Left ventricle myocardium superior (tissue), 1 donor: ENCODE data around the gene FOXP1. TPM values are rescaled to one million over a fixed set of nuclear protein-coding genes. Genes with fewer than 3 reads are reported as not detected.
A peak's percentile ranks its signal among the peaks of the same experiment; 100 is the strongest.

Source experiments
- ATAC-seq: fragments of 200-7000 bp; cut with Tn5 transposase; one replicate; pipeline ENCODE4 v1.9.1; 2020; ENCODE audit warnings: mild to moderate bottlenecking, moderate library complexity
- DNase-seq: peaks from one replicate; pipeline ENCODE4 v3.0.0-alpha.2; 2020
- intact Hi-C: fragments of 100-400 bp; cut with micrococcal nuclease; formaldehyde crosslinking; loops from one replicate; pipeline ENCODE4 v1.11.0; 2022
- long read RNA-seq: library from polyadenylated mRNA; unstranded; transcript quantifications from one replicate; pipeline ENCODE4 v2.0.0, GENCODE V29; 2021
- total RNA-seq: library from RNA; stranded (reverse); fragmentation: NEBNext Ultra II Directional; extraction: Animal tissue kit (Norgen Biotek cat#: 25700); gene quantifications from one replicate; pipeline ENCODE4 v1.2.1, GENCODE V29; 2021
- donor health status: DM: no; HTN: yes; CAD: no; lungs with severe emphysema.

Gene FOXP1
- total RNA-seq: 35.2 TPM
- long read RNA-seq, partial matches to known transcripts: 0 of 15 reads
- long read RNA-seq, other reads (novel, unspliced or antisense): 7 of 15 reads

- ATAC-seq (peak; percentile 75), DNase-seq (peak; percentile 86)
- intact Hi-C loops: loop anchor here (10.0 kb wide), 2 partner anchors 279 to 459 kb away; no protein-coding TSS in a partner anchor
Observed at GRCh38 chr3:71583566-71584393, at the start of gene FOXP1. Gene FOXP1 (minus strand): TSS chr3:71583728. CDS start chr3:71198381, 385,347 bp downstream.

DNA sequence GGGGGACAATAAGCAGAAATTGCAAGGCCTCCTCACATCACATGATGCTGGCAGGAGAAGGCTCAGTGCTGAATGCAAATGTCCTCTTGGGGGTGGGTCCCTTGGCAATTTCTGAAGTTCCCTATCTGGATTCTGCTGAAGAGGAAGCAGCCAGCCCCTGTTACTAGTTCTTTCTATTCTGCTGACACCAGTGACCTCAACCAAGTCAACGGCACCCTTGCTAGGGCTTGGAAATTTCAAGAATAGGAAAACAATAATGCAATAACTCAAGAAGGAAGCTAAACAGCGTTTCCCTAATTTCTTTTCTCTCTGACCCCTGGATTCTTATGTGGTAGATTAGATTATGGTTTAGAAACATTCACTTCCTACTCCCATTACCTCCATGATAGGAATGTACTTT lies 46.2 kb upstream of the FOXP1 start:
- no peak for DNase-seq
- ATAC-seq: peak; percentile 80
- intact Hi-C loops: no loop called here

- ATAC-seq (no peak), DNase-seq (no peak)
- intact Hi-C loops: no loop called here
Observed at GRCh38 chr3:71629289-71629688, 45.8 kb upstream of the FOXP1 start.

- intact Hi-C loops: no loop called here
- DNase-seq: no peak
- no peak for ATAC-seq
Observed at GRCh38 chr3:71628522-71628921, 45.0 kb upstream of the FOXP1 start.

- ATAC-seq (no peak), DNase-seq (no peak)
- intact Hi-C loops: no loop called here
Observed at GRCh38 chr3:71625676-71626075, 42.1 kb upstream of the FOXP1 start.

DNA sequence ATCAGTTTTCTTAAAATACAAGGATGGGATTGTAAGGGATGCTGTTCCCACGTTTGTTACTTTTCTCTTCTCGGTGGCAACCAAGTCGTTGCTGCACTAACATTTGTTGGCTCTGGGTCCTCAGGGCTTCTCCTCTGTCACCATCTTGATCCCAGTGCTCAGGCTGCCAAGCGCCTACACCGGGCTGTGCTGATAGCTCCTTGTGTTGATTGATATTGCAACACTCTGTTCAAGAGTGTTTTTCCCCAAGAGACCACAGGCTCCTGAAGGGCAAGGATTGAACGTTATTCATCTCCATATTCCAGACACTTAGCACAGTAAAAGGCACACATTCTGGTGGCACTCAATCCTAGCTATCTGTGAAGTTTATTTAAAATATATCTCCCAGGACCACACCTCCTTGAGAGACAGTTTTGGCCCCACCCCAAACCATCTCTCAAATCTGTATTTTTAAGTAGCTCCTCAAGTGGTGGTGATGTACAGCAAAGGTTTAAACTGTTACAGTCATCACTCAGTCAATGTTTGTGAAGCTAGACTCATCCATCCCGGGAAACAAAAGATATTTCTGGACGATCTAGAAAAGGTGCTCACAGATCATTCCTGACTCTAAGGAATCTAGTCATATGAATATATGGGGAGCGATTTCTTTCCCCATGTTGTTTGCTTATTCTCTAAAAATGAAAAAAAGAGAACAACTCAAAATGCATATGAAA lies 38.5 kb upstream of the FOXP1 start:
- DNase-seq (no peak), ATAC-seq (no peak)
- intact Hi-C loops: no loop called here

DNA sequence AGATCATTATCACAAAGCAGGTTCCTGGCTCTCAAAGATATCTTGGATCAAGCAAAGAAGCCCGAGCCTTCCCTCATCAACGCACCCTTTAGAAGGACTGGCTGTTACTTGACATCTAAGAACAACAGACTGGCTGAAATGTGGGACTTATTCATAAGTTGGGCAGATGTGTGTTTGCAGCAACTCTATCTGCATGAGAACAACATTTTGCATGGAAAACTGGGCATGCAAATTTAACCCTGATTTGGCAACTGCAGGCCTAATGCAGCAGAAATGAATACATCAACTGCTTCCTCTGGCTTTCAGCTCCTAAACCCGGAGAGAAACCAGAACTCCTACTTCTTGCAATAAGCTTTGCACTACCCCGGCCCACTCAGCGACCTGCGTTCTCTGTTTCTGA lies 35.0 kb upstream of the FOXP1 start:
- DNase-seq: no peak
- intact Hi-C loops: no loop called here
- ATAC-seq: no peak

DNA sequence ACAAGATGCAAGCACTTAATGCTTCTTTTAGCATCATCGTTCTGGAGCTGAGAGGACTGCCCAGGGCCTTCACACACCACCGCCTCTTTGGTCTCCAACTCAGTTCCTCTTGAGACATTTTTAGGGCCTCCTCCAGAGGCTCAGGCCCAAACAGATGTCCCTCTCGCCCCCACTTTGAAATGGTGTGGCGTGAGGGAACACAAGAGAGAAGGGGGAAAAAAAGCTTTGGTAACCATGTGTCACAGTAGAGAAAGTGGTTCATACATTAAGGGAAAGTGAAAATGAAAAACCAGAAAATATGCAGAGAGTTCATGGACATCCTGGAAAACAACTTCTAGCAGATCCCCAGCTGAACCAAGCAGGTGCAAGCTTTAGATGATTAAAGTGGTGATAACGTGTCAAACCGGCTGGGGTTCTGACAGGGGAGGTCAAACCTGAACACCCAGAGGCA lies 33.1 kb upstream of the FOXP1 start:
- intact Hi-C loops: no loop called here
- DNase-seq: no peak
- ATAC-seq: no peak

DNA sequence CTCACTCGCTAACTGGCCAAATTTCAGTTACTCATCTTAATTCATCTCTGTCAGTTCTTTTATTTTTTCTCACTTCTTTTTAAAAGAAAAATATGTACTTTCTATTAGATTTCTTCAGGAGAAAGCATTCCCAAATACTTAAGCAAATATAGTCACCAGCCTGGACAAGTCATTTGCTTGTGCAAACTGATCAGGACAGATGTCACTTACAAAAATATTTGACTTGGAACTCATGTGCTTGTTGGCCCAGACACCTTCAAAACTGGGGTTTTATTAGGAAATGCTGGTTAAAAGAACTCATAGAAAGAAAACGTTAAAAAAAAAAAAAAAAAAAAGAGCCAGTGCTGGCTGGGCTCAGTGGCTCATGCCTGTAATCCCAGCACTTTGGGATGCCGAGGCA lies 31.3 kb upstream of the FOXP1 start:
- intact Hi-C loops: no loop called here
- DNase-seq: no peak
- ATAC-seq: no peak

DNA sequence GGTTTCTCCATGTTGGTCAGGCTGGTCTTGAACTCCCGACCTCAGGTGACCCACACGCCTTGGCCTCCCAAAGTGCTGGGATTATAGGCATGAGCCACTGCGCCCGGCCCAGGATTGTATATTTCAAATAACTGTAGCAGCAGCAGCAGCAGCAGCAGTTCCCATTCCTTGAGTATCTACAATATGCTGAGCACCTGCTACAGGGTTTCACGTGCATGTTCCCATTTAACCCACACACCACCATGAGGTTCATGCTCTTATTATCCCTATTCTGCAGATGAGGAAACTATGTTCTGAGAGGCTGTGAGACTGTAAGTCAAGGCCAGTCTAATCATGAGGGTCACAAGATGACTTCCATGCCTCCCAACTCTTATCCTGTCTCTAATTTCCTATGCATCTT lies 30.9 kb upstream of the FOXP1 start:
- intact Hi-C loops: no loop called here
- DNase-seq: no peak

DNA sequence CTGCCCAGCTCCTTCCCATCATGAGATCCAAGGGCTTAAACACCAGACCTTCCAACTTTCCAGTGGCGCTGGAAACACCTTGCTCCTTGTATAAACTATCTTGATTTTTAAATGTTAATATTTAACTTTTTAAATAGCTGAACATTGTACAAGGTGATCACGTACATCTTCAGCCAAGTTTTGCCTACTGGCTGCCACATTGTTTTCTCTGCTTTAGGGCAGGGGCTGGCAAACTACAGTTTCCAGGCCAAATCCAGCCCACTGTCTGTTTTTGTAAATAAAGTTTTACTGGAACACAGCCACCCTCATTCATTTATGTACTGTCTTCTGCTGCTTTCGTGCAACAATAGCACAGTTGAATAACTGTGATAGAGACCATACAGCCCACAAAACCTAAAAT lies 27.6 kb upstream of the FOXP1 start:
- no peak for DNase-seq
- no peak for ATAC-seq
- intact Hi-C loops: no loop called here

More for the DNA sequence above, 30.9 kb upstream of the FOXP1 start:
- ATAC-seq: no peak

DNA sequence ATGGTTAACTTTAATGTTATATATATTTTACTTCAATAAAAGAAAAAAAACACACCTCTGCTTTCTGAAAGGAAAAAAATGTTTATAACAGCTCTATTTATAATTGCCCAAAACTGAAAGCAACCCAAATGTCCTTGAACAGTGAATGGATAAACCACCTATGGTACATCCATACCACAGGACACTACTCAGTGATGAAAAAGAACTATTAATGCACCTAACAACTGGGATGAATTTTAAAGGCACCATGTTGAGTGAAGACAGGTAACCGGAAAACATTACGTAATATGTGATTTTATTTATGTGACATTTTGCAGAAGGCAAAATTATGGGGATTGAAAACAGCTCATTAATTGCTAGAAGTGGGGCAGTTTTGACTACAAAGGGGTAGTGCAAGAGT lies 23.8 kb upstream of the FOXP1 start:
- no peak for DNase-seq
- no peak for ATAC-seq
- intact Hi-C loops: no loop called here

GRCh38 chr3:71606582-71606981 lies 23.1 kb upstream of the FOXP1 start:
- ATAC-seq: no peak
- intact Hi-C loops: no loop called here
- no peak for DNase-seq

GRCh38 chr3:71602256-71602655 lies 18.7 kb upstream of the FOXP1 start:
- intact Hi-C loops: no loop called here
- no peak for DNase-seq

DNA sequence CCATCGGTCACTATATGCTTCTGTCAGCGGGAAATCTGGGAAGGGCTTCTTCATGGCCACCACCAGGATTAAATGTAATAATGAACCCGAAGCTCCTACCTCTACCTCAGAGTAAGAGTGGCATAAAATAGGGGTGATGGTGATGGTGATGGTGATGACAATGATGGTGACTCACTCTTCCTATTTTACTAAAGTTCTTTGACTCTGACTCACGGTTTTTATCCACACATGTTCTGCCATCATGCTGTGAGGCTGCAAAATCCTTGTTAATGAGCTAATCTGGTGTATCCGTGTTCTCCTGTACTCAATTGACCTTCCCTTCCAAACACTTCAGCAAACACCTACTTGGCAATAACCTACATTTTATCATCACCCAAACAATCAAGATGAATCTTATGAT lies 18.3 kb upstream of the FOXP1 start:
- intact Hi-C loops: no loop called here
- no peak for ATAC-seq
- DNase-seq: no peak

More at GRCh38 chr3:71602256-71602655, 18.7 kb upstream of the FOXP1 start:
- no peak for ATAC-seq

DNA sequence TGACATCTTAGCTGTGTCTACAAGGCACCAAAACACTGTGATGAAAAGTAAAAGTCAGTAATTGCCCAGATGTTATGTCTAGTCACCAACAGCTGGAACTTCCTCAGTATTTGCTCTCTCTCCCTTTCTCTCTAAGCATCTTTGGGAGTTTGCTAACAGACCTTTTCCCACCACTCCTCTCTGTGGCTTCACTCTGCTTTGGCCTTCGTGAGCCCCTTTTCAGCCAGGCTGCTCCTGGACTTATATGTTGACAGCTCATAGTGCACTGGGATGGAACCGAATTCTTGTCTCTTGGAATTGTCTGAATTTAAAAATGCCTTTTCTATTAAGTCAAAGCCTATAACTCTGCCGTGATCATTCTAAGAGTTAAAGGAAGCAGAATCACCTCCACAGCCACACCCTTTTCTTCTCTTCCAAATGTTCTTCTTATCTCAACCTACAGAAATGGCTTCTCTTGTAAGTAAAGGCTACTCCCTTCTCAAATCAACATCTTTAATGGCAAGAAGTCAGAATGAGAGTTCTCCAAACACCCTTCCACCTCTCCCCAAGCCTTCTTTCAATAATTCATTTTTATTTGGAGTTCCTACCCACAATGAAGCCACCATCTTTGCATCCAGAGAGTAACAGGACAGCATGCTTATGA lies 17.2 kb upstream of the FOXP1 start:
- ATAC-seq: peak; percentile 77
- intact Hi-C loops: no loop called here
- DNase-seq: no peak

DNA sequence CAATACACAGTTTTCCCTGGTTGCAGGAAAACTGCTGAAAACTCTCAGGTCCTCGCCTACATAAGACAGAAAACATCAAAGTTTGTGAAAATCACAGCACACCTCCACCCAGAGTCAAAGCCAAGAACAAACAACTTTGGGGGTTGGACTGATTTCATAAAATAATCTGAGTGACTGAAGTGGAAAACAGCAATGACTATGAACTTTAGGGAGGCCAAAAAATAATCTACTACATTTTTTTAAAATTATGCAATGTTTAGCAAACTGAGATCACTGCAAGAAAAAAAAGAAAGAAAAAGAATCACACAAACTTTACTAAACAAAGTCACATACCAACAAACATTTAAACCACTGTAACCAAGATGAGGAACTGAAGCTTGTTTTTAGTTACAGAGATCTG lies 15.9 kb upstream of the FOXP1 start:
- intact Hi-C loops: no loop called here
- DNase-seq (no peak), ATAC-seq (peak; percentile 56)

- intact Hi-C loops: no loop called here
- DNase-seq (no peak), ATAC-seq (no peak)
Observed at GRCh38 chr3:71598292-71598691, 14.8 kb upstream of the FOXP1 start.

- ATAC-seq: no peak
- intact Hi-C loops: no loop called here
- no peak for DNase-seq
Observed at GRCh38 chr3:71597286-71597685, 13.8 kb upstream of the FOXP1 start.

GRCh38 chr3:71593106-71593505 lies 9.6 kb upstream of the FOXP1 start:
- DNase-seq: no peak
- no peak for ATAC-seq
- intact Hi-C loops: no loop called here
